Measurements from ENCODE around the gene GLRX3. TPM values are rescaled to one million over a fixed set of nuclear protein-coding genes. Genes with fewer than 3 reads are reported as not detected.

GLRX3 gene
- total RNA-seq, 6 experiments from 2014 or later: 96.2 to 123 (median 112) TPM

DNA sequence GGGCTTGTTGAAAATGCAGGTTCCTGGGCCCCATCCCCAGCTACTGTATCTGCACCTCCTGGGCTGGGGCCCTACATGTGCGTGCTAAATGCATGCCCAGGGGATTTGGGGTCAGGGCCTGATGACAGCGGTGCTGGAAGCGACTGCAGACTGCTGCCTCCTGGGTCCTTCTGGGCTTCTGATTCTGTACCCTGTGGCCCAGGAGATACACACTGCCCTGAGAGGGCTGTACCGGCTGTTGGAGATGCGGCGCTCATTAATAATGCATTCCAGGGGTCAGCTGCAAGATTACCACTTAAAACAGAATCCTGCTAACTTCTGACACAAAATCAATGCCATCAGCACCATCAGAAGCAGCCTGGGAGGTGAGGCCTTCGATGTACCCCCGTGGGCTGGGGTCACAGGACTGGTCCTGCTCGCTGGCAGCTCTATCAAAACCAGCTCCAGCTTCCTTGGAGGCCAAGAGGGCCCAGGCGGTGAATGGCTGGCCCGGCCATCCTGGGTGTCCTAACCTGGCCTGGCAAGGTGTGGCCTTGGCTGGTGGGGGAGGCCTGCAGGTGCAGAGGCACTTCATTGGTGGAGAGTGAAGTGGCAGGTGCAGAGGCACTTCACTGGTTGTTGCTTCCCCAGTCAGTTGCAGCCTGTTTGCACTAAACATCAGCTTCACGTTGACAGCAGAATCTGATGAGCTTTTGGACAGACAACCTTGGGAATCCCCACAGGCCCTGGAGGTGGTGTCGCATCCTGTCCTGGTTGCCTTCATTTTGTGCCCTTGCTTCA is 79.2 kb downstream of the GLRX3 start:
- Mint-ChIP-seq H3K27ac (no peak overlapping the region), H3K4me1 (ENCODE audit: low read depth) (peaks cover 11% of the 10 kb centered on the region; the same call in 1 of the 2 replicates), H3K4me3 (no peak overlapping the region), H3K9me3 (no peaks in the 10 kb centered on the region), H3K27me3 (ENCODE audit: insufficient read depth) (peaks cover 4% of the 10 kb centered on the region; the same call in 1 of the 2 replicates), H3K36me3 (ENCODE audit: low read depth) (no peaks in the 10 kb centered on the region)
- TF ChIP-seq, protein P1, sequence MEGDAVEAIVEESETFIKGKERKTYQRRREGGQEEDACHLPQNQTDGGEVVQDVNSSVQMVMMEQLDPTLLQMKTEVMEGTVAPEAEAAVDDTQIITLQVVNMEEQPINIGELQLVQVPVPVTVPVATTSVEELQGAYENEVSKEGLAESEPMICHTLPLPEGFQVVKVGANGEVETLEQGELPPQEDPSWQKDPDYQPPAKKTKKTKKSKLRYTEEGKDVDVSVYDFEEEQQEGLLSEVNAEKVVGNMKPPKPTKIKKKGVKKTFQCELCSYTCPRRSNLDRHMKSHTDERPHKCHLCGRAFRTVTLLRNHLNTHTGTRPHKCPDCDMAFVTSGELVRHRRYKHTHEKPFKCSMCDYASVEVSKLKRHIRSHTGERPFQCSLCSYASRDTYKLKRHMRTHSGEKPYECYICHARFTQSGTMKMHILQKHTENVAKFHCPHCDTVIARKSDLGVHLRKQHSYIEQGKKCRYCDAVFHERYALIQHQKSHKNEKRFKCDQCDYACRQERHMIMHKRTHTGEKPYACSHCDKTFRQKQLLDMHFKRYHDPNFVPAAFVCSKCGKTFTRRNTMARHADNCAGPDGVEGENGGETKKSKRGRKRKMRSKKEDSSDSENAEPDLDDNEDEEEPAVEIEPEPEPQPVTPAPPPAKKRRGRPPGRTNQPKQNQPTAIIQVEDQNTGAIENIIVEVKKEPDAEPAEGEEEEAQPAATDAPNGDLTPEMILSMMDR (IDR thresholded peaks at IDR 0.05): no peak
- no peak for DNase-seq

DNA sequence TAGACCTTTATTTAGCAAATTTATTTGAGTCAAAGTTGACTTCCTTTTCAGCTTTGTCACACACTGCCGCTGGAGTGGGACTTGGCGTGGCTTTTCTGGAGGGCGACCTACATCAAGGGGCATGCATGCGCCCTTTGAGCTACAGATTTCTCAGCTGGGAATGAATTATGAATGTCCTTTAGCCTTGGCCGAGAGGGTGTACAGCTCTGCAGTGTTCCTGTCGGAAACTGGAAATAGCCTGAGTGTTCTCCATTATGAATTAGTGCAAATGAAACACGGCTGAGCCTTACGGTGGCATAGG is 79.7 kb downstream of the GLRX3 start:
- Mint-ChIP-seq H3K27ac (no peak overlapping the region), H3K27me3 (ENCODE audit: insufficient read depth) (peaks cover 4% of the 10 kb centered on the region; the same call in 1 of the 2 replicates), H3K36me3 (ENCODE audit: low read depth) (no peaks in the 10 kb centered on the region), H3K4me3 (no peak overlapping the region), H3K4me1 (ENCODE audit: low read depth) (peaks cover 11% of the 10 kb centered on the region; the same call in 1 of the 2 replicates), H3K9me3 (no peaks in the 10 kb centered on the region)
- TF ChIP-seq, protein P1 (IDR thresholded peaks at IDR 0.05): no peak
- no peak for DNase-seq

DNA sequence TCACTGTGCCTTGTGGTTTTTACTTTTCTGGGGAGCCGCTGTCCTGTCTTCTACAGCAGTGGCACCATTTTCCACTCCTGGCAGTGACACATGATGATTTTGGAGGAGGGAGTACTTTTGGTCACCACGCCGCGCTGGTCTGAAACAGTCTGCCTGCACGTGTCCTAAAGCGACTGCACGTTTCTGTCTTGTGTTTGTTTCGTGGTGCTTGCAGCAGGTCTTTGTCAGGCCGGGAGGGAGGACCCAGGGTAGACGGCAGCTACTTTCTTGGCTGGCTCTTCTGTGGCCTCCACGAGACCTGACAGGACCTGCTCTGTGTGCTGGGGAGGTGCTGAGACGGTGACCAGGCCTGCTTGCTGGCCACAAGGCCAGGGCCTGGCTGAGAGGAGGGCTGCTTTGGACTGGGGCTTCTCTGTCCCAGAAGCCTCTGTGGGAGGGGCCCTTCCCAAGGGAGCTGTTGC is 82.0 kb downstream of the GLRX3 start:
- Mint-ChIP-seq H3K4me3 (no peak overlapping the region), H3K4me1 (ENCODE audit: low read depth) (peaks cover 11% of the 10 kb centered on the region; the same call in 1 of the 2 replicates), H3K27ac (no peak overlapping the region), H3K27me3 (ENCODE audit: insufficient read depth) (peaks cover 4% of the 10 kb centered on the region; the same call in 1 of the 2 replicates), H3K9me3 (no peaks in the 10 kb centered on the region), H3K36me3 (ENCODE audit: low read depth) (no peaks in the 10 kb centered on the region)
- TF ChIP-seq, protein P1 (IDR thresholded peaks at IDR 0.05): no peak
- DNase-seq: no peak

DNA sequence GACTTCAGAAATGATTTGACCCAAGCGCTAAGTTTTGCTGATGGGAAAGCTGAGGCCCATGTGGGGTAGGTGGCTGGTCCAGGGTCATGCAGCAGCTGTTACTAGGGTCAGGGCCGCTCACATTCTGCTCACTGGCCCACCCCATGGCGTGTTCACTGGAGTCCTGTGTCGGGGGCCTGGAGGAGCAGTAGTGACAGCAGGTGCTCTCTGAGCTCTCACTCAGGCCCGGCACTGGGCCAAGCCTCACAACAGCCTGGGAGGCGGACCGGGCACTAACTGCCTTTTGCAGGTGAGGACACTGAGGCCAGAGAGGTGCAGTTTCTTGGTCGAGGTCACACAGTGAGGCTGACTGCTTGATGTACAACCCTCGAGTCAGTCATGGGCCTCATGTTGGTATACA is 82.7 kb downstream of the GLRX3 start:
- TF ChIP-seq, protein P1 (IDR thresholded peaks at IDR 0.05): no peak
- Mint-ChIP-seq H3K9me3 (no peaks in the 10 kb centered on the region), H3K4me3 (no peak overlapping the region), H3K36me3 (ENCODE audit: low read depth) (no peaks in the 10 kb centered on the region), H3K4me1 (ENCODE audit: low read depth) (peaks cover 11% of the 10 kb centered on the region; the same call in 1 of the 2 replicates), H3K27me3 (ENCODE audit: insufficient read depth) (peaks cover 4% of the 10 kb centered on the region; the same call in 1 of the 2 replicates), H3K27ac (no peak overlapping the region)
- DNase-seq: no peak

DNA sequence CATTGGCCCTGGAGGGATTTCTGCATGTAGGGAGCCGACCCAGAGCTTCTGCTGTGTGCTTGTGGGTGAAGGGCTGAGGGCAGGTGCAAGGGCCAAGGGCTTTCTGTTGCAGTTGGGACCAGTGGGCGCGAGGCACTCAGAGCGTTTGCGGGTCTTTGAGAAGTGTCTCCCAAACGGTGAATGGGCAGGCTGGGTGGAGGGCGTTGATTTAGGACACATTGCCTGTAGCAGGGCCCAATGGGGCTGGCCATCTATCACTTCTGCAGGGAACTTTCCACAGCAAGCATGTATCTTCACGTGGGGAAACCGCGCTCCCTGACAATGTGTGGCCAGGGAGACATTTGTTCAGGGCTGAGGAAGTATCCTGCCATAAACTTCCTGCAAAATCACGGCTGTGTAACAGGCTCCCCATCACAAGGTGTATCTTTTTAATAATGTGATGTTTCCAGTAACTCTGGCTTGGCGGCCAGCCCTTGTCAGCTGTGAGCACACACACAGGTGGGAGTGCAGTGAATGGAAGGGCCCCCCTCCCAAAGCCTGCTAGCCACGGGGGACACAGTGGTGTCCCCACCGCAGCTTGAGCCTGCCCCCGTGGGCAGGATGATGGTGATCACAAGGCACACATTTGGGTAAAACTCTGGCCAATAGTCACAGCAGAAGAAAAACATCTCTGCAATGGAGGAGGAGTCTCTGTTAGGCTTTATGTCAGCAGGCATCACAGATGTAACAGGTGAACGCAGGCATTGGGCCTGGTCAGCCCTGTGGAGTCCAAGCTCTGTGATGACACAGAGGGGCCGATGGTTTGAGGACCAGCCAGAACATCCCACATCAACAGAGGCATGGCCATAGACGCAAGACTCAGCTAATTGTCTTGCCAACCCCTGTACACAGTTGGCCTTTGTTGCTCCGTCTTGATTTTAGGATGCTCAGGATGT is 84.3 kb downstream of the GLRX3 start:
- H3K4me3 Mint-ChIP-seq: no peak overlapping the region
- H3K27me3 Mint-ChIP-seq (ENCODE audit: insufficient read depth): peaks cover 4% of the 10 kb centered on the region; the same call in 1 of the 2 replicates
- DNase-seq: no peak
- TF ChIP-seq, protein P1 (IDR thresholded peaks at IDR 0.05): no peak
- no peaks in the 10 kb centered on the region for H3K36me3 Mint-ChIP-seq (ENCODE audit: low read depth)
- peaks cover 11% of the 10 kb centered on the region; the same call in 1 of the 2 replicates for H3K4me1 Mint-ChIP-seq (ENCODE audit: low read depth)
- H3K9me3 Mint-ChIP-seq: no peaks in the 10 kb centered on the region
- no peak overlapping the region for H3K27ac Mint-ChIP-seq

Data from HFFc6 (cell line).